MG63 (cell line): ENCODE results near the gene SH3GLB1. TPM values are rescaled to one million over a fixed set of nuclear protein-coding genes. Genes with fewer than 3 reads are reported as not detected.

Experiments used
- DNase-seq: peaks from one replicate; pipeline ENCODE4 v3.0.0-alpha.2; 2020
- H3K27me3 ChIP-seq: fragments of 250-450 bp; sonication (Bioruptor Pico); 2 replicates; pipeline ENCODE4 v1.5.1; 2020; ENCODE audit warnings: mild to moderate bottlenecking, moderate library complexity
- H3K36me3 ChIP-seq: fragments of 250-450 bp; sonication (Bioruptor Pico); 2 replicates; pipeline ENCODE4 v1.5.1; 2020; ENCODE audit warnings: mild to moderate bottlenecking, moderate library complexity
- H3K4me3 ChIP-seq: fragments of 250-450 bp; sonication (Bioruptor Pico); 2 replicates; pipeline ENCODE4 v1.5.1; 2020; ENCODE audit warnings: mild to moderate bottlenecking, moderate library complexity
- H3K9me3 ChIP-seq: fragments of 250-450 bp; sonication (Bioruptor Pico); 2 replicates; pipeline ENCODE4 v1.5.1; 2020; ENCODE audit warnings: mild to moderate bottlenecking, moderate library complexity
- total RNA-seq: library from RNA; depleted of rRNA; stranded (reverse); fragments of >200 nt; shearing (Covaris generic); gene quantifications from 2 replicates; pipeline ENCODE4 v1.2.3, GENCODE V29; 2014; ENCODE audit warnings: low replicate concordance

Gene SH3GLB1
- total RNA-seq, 1 experiment from 2014 or later = 25.1 TPM

DNA sequence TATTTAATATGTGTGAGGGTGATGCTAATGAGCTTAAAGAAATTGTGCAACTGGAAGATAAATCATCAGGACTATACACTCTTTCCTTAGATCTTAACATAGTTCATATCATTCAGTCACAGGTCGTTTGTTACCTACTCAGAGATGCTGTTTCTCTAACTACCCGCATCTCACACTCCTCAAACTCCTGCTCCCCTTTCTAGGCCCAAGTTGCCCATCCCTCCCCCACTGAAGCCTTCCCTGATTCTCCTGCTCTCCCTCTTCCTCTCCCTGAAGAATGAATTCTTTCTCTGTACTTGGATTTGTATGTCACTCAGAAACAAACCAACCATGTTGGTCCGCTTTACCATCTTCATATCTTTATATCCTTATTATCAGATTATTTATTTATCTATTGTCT lies 9.1 kb downstream of the SH3GLB1 start:
- peaks cover 26% of the 10 kb centered on the region for H3K36me3 ChIP-seq
- DNase-seq = no peak
- no peaks in the 10 kb centered on the region for H3K9me3 ChIP-seq
- H3K4me3 ChIP-seq = no peak overlapping the region
- H3K27me3 ChIP-seq = no peaks in the 10 kb centered on the region

DNA sequence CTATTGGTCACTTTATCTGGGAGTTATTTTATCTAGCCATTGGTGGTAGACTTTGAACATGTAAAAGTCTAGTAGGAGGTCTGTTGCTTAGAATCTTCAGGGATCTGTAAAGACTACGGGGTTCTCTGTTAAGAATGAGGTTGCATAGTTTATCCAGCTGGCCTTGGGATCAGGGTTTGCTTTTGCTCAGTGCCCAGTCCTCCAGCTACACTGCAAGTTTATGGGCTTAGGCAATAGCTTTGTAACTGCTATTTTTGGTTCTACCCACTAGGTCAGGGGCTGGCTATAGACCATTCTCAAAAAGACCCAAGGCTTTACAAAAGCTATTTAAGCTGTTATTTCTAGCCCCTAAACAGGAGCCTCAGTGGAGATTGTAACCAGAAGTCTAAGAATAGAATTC lies 9.8 kb downstream of the SH3GLB1 start:
- DNase-seq = no peak
- no peaks in the 10 kb centered on the region for H3K9me3 ChIP-seq

DNA sequence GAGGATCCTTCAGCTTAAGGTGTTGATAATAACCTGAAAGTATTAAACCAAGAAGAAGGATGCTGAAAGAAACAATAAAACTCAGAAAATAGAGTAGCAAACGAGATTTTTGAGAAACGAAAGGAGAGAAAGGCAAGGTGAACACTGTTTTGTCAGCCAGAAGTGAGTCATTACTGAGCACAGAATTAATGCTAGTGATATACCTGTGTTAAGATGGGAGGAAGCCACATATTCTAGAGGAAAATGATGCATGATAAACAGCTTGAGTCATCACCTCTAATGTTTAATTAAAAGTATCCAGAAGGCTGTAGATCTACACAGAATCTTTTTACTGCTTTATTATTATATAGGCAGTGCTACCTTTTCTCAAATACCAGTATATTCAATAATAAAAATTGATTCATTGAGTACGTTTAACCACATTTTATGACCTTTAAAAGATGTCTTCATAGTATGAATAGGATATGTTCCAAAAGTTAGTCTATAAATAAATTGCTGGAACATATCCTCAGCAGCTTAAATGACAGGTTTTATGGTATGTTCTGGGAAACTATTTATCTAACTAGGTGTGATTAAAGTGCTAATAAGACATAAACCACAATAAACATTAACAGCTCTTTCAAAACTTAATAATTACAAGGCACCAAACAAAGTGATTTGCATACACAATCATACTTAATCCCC lies 10.3 kb downstream of the SH3GLB1 start:
- no peak for DNase-seq
- H3K4me3 ChIP-seq = no peak overlapping the region
- H3K9me3 ChIP-seq = no peaks in the 10 kb centered on the region
- H3K27me3 ChIP-seq = no peaks in the 10 kb centered on the region
- H3K36me3 ChIP-seq = peaks cover 29% of the 10 kb centered on the region

More for the DNA sequence above, 9.8 kb downstream of the SH3GLB1 start:
- H3K4me3 ChIP-seq = no peak overlapping the region
- peaks cover 27% of the 10 kb centered on the region for H3K36me3 ChIP-seq
- H3K27me3 ChIP-seq = no peaks in the 10 kb centered on the region

DNA sequence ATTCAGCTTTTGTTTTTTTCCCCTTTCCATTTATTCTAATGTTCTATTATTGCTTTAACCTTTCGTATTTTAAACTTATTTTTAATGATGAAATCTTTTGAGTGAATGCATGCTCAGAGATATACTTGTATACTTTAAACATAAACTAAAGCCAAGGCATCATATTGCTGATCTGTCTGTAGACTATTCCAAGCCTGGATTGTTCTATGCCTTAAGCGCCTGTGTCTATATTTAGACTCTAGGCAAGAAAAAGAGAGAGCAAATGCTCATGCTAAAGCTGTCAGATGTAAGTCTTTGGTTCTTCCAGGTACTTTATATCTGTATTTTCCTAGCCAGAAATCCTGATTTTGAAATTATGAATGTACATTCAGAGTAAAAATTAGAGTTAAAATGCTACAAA lies 14.4 kb downstream of the SH3GLB1 start:
- peaks cover 45% of the 10 kb centered on the region for H3K36me3 ChIP-seq
- no peaks in the 10 kb centered on the region for H3K9me3 ChIP-seq
- H3K27me3 ChIP-seq = no peaks in the 10 kb centered on the region
- DNase-seq = no peak
- H3K4me3 ChIP-seq = no peak overlapping the region

DNA sequence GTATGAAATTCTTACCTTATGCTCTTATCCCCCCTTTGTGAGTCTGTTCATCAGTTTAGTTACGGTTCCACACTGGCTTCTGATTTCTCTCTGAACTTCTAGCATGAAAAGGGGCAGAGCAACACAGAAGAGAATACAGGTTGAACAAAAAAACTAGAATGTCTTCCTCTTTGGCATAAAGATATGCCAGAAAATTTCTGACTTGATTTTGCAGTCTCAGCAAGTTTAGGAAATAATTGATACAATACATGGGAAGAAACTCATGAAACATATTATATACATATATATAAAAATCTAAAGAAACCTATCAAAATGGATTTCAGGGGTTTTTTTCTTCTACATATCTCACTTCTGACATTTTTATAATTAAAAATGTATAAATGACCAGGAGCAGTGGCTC lies 27.0 kb downstream of the SH3GLB1 start:
- Histone ChIP-seq H3K27me3 (no peaks in the 10 kb centered on the region), H3K4me3 (no peak overlapping the region), H3K9me3 (no peaks in the 10 kb centered on the region), H3K36me3 (peaks cover 38% of the 10 kb centered on the region)
- DNase-seq = no peak

DNA sequence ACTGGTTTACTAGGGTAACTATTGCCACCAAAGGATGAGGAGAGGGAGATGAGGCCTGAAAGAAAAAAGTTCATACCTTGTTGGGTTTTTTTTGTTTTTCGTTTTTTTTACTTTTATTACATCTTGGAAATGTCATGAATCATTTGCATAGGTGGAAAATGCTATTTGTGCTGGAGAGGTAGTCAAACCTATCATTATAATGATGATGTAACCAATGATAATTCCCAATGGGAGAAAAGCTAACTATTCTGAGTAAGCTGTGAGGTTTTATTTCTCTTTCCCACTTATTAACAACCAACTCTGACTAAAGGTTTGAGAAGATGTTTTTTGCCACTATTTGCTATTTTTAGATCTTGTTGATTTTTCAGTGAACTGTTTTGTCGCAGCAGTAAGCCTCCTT lies 29.0 kb downstream of the SH3GLB1 start:
- Histone ChIP-seq H3K4me3 (no peak overlapping the region), H3K36me3 (peaks cover 47% of the 10 kb centered on the region), H3K9me3 (no peaks in the 10 kb centered on the region), H3K27me3 (no peaks in the 10 kb centered on the region)
- DNase-seq = no peak

DNA sequence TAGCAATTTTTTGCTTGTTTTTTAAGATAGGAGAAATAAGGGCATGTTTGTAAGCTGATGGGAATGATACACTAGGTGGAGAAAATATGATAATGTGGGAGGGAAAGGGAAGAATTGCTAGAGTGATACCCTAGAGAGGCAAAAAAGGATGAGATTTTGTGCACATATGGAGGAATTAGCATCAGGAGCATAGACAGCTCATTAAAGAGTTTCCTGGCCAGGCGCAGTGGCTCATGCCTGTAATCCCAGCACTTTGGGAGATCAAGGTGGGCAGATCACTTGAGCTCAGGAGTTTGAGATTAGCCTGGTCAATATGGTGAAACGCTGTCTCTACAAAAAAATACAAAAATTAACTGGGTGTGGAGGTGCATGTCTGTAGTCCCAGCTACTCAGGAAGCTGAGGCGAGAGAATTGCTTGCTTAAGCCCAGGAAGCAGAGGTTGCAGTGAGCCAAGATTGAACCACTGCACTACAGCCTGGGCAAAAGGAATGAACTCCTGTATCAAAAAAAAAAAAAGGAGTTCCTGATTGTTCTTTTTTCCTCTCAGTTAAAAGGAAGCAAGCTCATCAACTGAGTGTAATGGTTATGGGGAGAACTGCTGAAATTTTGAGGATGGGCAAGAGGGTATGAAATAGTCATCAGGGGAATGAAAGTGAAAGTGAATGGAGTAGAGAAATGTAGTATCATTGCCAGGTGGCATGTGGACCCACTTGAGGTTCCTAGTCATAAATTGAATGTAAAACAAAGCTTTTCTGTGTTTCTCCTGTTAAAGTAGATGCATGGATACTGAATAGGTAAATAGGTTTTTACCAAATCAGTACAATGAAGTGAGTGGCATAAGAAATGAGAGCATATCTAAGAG lies 35.5 kb downstream of the SH3GLB1 start:
- DNase-seq = no peak
- Histone ChIP-seq H3K36me3 (peaks cover 50% of the 10 kb centered on the region), H3K27me3 (no peaks in the 10 kb centered on the region), H3K9me3 (no peaks in the 10 kb centered on the region), H3K4me3 (no peak overlapping the region)

DNA sequence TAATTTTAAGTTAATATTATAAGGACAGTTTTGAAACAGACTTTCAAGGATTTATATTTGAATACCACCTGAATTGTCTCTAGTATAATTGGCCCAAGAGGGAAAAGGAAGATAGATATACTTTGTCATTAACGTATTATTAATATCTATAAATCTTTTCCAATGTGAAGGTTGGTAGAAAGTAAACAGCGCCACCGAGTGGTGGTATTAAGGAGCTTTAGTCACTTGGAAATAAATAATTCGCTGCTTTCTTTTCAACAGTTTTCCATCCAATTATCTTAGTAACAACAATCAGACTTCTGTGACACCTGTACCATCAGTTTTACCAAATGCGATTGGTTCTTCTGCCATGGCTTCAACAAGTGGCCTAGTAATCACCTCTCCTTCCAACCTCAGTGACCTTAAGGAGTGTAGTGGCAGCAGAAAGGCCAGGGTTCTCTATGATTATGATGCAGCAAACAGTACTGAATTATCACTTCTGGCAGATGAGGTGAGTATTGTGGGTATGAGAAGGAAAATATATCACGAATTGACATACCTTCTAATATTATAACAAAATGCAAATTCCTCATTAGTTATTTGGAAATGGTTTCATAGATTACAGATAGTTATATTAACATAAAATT lies 37.7 kb downstream of the SH3GLB1 start:
- Histone ChIP-seq H3K27me3 (no peaks in the 10 kb centered on the region), H3K36me3 (peaks cover 32% of the 10 kb centered on the region), H3K4me3 (no peak overlapping the region), H3K9me3 (no peaks in the 10 kb centered on the region)
- no peak for DNase-seq

DNA sequence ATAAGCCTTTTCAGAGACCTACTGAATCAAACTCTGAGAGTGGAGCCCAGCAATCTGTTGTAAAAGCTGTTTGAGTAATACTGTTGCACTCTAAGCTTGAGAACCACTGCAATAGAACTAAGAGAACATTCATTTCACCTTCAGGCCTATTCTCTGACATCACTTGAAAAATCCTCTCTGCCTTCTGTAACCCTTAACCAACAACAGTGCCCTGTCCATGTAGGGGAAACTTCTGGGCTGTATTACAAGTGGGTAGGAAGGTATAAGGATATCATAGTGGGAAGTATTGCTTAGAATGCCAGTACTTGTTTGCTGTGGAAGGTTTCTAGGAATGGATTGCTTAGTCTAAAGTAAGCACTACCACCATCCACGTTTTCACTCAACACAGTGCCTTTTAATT lies 42.9 kb downstream of the SH3GLB1 start:
- no peaks in the 10 kb centered on the region for H3K9me3 ChIP-seq
- H3K4me3 ChIP-seq = no peak overlapping the region
- no peaks in the 10 kb centered on the region for H3K27me3 ChIP-seq
- DNase-seq = no peak
- H3K36me3 ChIP-seq = peaks cover 15% of the 10 kb centered on the region

DNA sequence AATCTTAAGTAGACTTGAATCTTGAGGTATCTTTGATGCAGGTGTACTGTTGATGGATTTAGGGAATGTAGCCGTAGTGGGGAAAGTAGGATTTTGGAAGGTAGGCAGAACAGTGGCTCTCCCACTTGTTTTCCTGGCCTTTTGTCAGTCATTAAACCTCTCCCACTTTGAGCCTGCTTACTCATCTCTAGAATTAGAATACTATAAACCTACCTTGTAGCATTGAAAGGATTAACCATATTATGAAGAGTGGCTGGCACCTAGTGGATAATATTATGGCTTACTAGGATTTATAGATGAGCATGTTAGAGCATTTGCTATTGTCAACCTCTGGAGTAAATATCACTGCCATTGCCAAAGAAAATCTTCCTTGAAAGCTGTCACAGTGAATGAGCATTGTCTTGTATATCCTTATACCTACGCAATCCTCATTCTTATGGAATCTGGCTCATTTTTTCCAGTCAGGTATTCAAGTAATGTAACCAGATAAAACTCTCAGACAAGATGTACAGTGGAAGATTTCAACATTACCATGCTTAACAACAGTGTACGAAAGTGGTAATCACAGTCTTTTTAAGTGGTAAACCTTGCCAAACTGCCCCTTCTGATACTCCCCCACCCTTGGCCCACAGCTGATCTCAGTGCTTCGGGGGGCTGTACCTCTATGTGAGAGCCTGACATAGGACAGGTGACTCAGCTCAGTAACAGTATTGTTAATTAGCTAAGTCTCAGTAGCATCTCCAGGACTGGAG lies 44.4 kb downstream of the SH3GLB1 start:
- no peak for DNase-seq
- no peaks in the 10 kb centered on the region for H3K9me3 ChIP-seq
- H3K4me3 ChIP-seq = no peak overlapping the region
- H3K27me3 ChIP-seq = no peaks in the 10 kb centered on the region
- peaks cover 5% of the 10 kb centered on the region for H3K36me3 ChIP-seq

DNA sequence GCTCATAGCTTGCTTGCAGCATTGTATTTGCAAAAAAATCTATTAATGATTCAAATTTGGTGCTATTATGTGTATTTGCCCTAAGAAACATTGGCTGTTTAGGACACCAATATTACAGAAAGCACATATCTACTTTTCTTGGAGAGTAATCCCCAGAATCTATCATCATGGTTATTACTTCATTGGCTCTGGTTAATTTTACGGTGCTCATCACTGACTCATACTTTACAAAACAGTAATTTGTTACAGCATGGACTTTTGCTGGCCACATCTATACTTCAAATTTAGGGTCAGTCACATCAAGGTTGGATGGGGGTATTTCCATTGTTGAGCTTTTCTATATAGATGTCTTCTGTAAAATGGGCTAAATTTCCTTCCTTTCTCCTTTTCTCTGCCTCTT lies 45.7 kb downstream of the SH3GLB1 start:
- Histone ChIP-seq H3K9me3 (no peaks in the 10 kb centered on the region), H3K27me3 (no peaks in the 10 kb centered on the region), H3K36me3 (peaks cover 4% of the 10 kb centered on the region), H3K4me3 (no peak overlapping the region)
- DNase-seq = no peak

DNA sequence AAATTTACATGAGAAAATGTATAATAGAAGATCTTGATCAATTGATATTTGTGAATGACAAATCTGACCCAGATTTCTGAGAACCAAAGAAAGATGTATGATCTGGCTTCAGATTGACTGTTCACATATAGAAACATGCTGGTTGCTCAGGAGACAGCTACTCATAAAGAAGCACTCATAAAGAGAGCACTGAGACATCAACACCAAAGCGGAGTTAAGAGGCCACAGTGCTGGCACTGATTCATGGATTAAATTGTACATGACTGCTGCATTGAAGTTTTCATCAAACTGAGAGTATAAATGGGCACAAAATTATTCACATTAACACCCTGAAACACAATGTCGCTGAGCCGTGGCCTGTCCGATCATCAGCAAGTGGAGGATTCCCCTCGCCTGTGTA lies 46.2 kb downstream of the SH3GLB1 start:
- DNase-seq = no peak
- Histone ChIP-seq H3K36me3 (no peaks in the 10 kb centered on the region; the same call in 1 of the 2 replicates), H3K4me3 (no peak overlapping the region), H3K27me3 (no peaks in the 10 kb centered on the region), H3K9me3 (no peaks in the 10 kb centered on the region)

DNA sequence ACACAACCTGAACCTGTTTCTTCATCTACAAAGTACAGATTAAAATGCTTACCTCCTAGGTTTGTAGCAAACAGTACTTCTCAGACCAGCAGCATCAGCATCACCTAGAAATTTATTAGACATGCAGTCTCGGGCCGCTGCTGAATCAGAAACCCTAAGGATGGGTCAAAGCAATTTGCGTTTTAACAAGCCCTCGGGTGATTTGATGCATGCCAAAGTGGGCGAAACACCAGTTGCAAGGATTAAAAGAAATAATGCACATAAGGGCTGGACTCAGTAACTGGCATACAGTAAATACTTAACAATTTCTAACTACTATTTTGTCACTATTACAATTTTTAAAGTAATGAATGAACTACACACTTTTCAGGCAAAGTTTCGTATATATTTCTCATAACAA lies 47.5 kb downstream of the SH3GLB1 start:
- H3K36me3 ChIP-seq = no peaks in the 10 kb centered on the region
- no peaks in the 10 kb centered on the region for H3K9me3 ChIP-seq
- H3K4me3 ChIP-seq = no peak overlapping the region
- no peaks in the 10 kb centered on the region for H3K27me3 ChIP-seq
- no peak for DNase-seq

DNA sequence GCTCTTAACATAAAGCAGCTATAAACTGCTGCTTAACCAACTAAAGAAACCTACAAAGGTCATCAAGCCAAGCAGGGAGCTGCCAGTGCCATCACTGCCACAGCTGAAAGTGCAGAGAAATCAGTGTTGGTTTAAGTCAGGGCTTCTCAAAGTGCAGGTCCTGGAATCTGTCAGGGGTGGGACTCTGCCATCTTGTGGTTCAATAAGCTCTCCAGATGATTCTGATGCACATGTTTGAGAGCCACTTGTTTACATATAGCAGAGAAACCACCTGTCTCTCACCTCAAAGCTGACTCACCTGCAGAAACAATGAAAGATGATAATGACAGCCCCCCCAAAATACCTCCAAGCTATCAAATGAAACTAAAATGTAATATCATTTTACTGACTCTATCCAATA lies 49.3 kb downstream of the SH3GLB1 start:
- no peak for DNase-seq
- no peaks in the 10 kb centered on the region for H3K27me3 ChIP-seq
- no peaks in the 10 kb centered on the region for H3K9me3 ChIP-seq
- H3K4me3 ChIP-seq = no peak overlapping the region
- H3K36me3 ChIP-seq = no peaks in the 10 kb centered on the region

DNA sequence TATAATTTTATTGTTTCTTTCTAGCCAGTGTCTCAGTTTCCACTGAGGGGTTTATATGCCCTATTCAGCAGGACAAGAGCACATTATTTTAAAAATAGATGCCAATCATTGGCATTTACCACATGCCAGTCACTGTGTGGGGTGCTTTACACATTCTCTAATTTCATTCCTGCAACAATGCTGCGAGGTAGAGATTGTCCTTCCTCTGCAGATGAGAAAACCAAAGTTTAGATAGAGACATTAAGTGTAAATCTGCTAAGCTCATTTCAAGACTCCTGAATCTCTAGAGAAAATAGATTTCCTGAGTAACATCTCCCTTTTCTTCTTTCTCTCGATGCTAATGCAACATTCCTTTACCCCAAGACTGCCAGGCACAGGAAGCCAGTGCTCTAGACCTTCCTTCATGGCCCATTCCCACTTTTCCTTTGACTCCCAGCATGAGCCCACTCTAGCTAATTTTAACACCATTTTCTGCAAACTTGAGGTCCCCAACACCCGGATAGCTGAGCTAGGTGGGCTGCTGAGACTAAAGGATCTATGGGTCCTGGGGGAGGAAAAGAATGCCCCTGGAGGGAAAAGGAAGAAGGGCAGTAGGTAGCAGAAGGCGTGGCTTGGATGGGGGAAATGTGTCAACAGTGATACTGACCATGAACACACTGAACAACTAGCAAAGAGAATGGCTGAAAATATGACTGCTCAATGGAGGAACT lies 50.0 kb downstream of the SH3GLB1 start:
- no peak for DNase-seq
- H3K27me3 ChIP-seq = no peaks in the 10 kb centered on the region
- H3K9me3 ChIP-seq = no peaks in the 10 kb centered on the region
- H3K4me3 ChIP-seq = no peak overlapping the region
- no peaks in the 10 kb centered on the region for H3K36me3 ChIP-seq

DNA sequence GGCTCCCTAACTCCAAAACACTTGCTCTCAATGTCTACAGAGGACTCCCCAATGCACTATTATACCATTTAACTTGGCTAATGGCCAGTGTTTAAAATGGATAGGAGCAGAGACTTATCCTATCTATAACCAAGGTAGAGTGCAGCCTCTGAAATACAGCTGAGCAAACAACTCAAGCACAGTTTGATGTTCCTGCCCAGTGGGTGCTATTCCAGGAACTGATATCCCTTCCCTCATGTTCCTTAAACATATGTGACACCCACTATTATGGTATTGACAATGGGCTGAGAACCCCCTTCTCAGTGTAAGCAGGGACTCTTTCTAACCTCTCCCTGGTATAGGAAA lies 51.7 kb downstream of the SH3GLB1 start:
- no peak for DNase-seq
- Histone ChIP-seq H3K4me3 (no peak overlapping the region), H3K36me3 (no peaks in the 10 kb centered on the region), H3K27me3 (no peaks in the 10 kb centered on the region), H3K9me3 (no peaks in the 10 kb centered on the region)
